Measurements from ENCODE around the gene C10orf71.

DNA sequence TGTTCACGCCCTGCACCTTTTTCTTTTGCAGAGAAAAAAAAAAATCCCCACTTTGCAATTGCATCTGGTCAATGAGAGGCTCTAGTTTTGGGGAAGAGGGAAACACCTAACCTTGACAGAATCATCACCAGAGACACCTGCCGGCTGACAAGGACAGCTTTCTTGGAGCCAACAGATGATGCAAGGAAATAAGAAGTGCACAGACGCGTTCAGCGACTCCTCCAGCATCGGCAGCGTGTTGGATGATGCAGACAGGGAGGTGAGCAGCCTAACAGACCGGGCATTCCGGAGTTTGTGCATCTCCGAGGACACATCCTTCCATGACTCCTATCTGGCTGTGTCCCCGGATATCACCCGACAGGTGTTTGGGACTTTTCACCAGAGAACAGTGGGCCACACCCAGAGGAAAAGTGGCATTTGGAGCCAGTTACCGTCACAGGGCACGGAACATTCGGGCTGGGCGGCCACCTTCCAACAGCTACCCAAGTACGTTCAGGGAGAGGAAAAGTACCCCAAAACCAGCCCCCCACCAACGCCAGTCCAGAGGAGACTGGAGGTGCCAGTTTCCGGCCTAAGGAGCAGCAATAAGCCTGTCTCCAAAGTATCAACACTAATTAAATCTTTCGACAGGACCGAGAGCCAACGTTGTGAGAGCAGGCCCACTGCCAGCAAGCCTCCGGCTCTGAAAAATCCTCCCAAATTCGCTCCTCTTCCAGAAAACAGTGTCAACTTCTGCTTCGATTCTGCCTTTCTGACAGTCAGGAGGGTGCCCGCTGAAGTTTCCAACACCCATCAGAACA, 23.6 kb downstream of the C10orf71 start:
- TF ChIP-seq, protein P1, sequence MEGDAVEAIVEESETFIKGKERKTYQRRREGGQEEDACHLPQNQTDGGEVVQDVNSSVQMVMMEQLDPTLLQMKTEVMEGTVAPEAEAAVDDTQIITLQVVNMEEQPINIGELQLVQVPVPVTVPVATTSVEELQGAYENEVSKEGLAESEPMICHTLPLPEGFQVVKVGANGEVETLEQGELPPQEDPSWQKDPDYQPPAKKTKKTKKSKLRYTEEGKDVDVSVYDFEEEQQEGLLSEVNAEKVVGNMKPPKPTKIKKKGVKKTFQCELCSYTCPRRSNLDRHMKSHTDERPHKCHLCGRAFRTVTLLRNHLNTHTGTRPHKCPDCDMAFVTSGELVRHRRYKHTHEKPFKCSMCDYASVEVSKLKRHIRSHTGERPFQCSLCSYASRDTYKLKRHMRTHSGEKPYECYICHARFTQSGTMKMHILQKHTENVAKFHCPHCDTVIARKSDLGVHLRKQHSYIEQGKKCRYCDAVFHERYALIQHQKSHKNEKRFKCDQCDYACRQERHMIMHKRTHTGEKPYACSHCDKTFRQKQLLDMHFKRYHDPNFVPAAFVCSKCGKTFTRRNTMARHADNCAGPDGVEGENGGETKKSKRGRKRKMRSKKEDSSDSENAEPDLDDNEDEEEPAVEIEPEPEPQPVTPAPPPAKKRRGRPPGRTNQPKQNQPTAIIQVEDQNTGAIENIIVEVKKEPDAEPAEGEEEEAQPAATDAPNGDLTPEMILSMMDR (IDR thresholded peaks at IDR 0.05), result no peak
- TF ChIP-seq RFX5 (IDR thresholded peaks at IDR 0.05; ENCODE audit: low read length), result no peak
- no peak for TF ChIP-seq SIN3A (IDR thresholded peaks at IDR 0.05; ENCODE audit: borderline replicate concordance, low read depth, low read length)
- TF ChIP-seq, protein P2, sequence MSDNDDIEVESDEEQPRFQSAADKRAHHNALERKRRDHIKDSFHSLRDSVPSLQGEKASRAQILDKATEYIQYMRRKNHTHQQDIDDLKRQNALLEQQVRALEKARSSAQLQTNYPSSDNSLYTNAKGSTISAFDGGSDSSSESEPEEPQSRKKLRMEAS (IDR thresholded peaks at IDR 0.05; ENCODE audit: low read depth), result no peak

Data from SK-N-SH (cell line).